GM18873 (cell line): ENCODE measurements around the gene CCDC59.

Experiments
- ATAC-seq: cut with Tn5 transposase; IDR thresholded peaks from one replicate; pipeline ENCODE4 v1.9.1; 2021; ENCODE audit warnings: mild to moderate bottlenecking, moderate library complexity, moderate number of reproducible peaks; ENCODE audit not compliant: unreplicated experiment, low FRiP score

Gene CCDC59

GRCh38 chr12:82319276-82319675 is 38.9 kb downstream of the CCDC59 start:
- no peak for ATAC-seq

- ATAC-seq, result no peak
Observed at GRCh38 chr12:82314406-82314892, 43.7 kb downstream of the CCDC59 start.
